ENCODE data around the gene RRAGD. TPM values are rescaled to one million over a fixed set of nuclear protein-coding genes. Genes with fewer than 3 reads are reported as not detected.
A peak's percentile ranks its signal among the peaks of the same experiment; 100 is the strongest.

The RRAGD gene
- total and polyA plus RNA-seq, 2 of the 8 experiments (the other 6 are each of a cell fraction or from before 2014, with no cell fraction given), result 7.2 to 30.8 TPM

DNA sequence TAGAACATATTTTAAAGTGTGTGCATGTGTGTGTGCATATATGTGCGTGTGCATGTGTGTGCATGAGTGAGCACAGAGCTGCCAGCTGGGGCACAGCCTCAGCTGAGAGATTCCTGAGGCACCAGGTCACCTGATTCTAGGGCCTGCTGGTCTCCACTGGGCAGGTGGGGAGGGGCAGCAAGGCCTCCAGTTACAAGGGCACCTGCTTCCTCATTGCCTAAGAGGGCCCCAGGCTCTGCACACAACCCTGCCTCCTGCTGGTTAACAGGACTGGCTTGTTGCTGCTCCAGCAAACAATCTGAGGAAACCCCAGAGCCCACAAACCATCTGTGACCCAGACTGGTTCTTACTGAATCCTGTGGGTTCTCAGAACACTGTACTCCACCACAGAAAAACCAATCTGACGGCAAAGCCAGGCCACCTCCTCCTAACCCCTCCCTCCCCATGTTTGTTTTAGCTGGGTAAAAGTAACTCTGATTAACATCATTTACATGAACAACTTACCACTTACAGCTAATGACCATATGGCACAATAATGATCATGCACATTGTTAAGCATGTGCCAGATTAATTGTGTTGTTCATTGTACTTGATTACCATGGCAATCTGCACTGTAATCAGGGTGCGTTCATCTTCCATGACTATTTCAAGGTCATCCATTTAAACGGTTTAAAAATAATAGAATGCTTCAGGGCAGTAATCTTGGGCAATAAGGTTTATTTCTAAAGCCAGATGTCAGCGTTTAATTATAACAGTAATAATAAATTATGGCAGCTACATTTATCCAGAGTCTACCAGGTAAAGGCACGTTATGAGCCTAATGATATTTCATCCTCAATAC, 36.4 kb downstream of the RRAGD start (continued):
- no peak for TF ChIP-seq BRCA1 (IDR thresholded peaks at IDR 0.05; ENCODE audit: low read depth, low read length)
- TF ChIP-seq, protein P1, sequence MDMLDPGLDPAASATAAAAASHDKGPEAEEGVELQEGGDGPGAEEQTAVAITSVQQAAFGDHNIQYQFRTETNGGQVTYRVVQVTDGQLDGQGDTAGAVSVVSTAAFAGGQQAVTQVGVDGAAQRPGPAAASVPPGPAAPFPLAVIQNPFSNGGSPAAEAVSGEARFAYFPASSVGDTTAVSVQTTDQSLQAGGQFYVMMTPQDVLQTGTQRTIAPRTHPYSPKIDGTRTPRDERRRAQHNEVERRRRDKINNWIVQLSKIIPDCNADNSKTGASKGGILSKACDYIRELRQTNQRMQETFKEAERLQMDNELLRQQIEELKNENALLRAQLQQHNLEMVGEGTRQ (IDR thresholded peaks at IDR 0.05; ENCODE audit: low read length), result peak; percentile 81
- TF ChIP-seq, protein P2, sequence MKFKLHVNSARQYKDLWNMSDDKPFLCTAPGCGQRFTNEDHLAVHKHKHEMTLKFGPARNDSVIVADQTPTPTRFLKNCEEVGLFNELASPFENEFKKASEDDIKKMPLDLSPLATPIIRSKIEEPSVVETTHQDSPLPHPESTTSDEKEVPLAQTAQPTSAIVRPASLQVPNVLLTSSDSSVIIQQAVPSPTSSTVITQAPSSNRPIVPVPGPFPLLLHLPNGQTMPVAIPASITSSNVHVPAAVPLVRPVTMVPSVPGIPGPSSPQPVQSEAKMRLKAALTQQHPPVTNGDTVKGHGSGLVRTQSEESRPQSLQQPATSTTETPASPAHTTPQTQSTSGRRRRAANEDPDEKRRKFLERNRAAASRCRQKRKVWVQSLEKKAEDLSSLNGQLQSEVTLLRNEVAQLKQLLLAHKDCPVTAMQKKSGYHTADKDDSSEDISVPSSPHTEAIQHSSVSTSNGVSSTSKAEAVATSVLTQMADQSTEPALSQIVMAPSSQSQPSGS (IDR thresholded peaks at IDR 0.05; ENCODE audit: low read length), result peak; percentile 53; the same call in 1 of the 2 replicates
- TF ChIP-seq RAD21 (IDR thresholded peaks at IDR 0.05 in 1 of 2, conservative IDR thresholded peaks at IDR 0.05 in 1 of 2; ENCODE audit: low read depth in 2 of 2, low read length in 2 of 2), result peak; percentile 35 to 56
- no peak for TF ChIP-seq TAF7 (optimal IDR thresholded peaks at IDR 0.05; ENCODE audit: borderline replicate concordance, low read depth, low read length)
- no peak for TF ChIP-seq SRF (IDR thresholded peaks at IDR 0.05; ENCODE audit: low read depth, low read length)
- TF ChIP-seq POU5F1 (IDR thresholded peaks at IDR 0.05; ENCODE audit: low read depth, low read length), result no peak
- no peak for TF ChIP-seq SUZ12 (IDR thresholded peaks at IDR 0.05; ENCODE audit: low read length)
- peak; percentile 40; the same call in 1 of the 2 replicates for TF ChIP-seq TAF1 (IDR thresholded peaks at IDR 0.05; ENCODE audit: low read depth, low read length)
- no peak for TF ChIP-seq CBX8 (IDR thresholded peaks at IDR 0.05; ENCODE audit: borderline replicate concordance, low read depth, low read length)
- TF ChIP-seq SIN3A (conservative IDR thresholded peaks at IDR 0.05 in 1 of 2, IDR thresholded peaks at IDR 0.05 in 1 of 2; ENCODE audit: low read depth in 1 of 2, low read length in 2 of 2), result peak in 1 of 2 experiments; percentile 82; a peak in 2 of 4 replicates
- no peak for TF ChIP-seq POLR2A (IDR thresholded peaks at IDR 0.05; ENCODE audit: control extremely low read depth in 1 of 2, low read depth in 2 of 2, low read length in 2 of 2)
- TF ChIP-seq KDM5A (IDR thresholded peaks at IDR 0.05; ENCODE audit: low read length), result no peak
- TF ChIP-seq CREB1 (IDR thresholded peaks at IDR 0.05), result no peak
- TF ChIP-seq EP300 (IDR thresholded peaks at IDR 0.05; ENCODE audit: borderline replicate concordance in 1 of 2, low read depth in 2 of 2, low read length in 2 of 2), result peak in 1 of 2 experiments; percentile 25; a peak in 1 of 3 replicates
- TF ChIP-seq ZNF274 (IDR thresholded peaks at IDR 0.05; ENCODE audit: borderline replicate concordance, extremely low read depth, low read length), result no peak
- TF ChIP-seq BCL11A (IDR thresholded peaks at IDR 0.05; ENCODE audit: low read depth in 2 of 2, low read length in 2 of 2), result no peak
- TF ChIP-seq SP1 (IDR thresholded peaks at IDR 0.05; ENCODE audit: low read depth, low read length), result 0 out of 2 replicates have a peak, but pooled peaks have one; percentile 25
- peak; percentile 22 for TF ChIP-seq ASH2L (IDR thresholded peaks at IDR 0.05; ENCODE audit: low read length)
- TF ChIP-seq TCF12 (IDR thresholded peaks at IDR 0.05; ENCODE audit: low read depth, low read length), result peak; percentile 84
- no peak for TF ChIP-seq CHD1 (IDR thresholded peaks at IDR 0.05; ENCODE audit: low read depth, low read length)
